ENCODE data around the gene PARP2.

DNA sequence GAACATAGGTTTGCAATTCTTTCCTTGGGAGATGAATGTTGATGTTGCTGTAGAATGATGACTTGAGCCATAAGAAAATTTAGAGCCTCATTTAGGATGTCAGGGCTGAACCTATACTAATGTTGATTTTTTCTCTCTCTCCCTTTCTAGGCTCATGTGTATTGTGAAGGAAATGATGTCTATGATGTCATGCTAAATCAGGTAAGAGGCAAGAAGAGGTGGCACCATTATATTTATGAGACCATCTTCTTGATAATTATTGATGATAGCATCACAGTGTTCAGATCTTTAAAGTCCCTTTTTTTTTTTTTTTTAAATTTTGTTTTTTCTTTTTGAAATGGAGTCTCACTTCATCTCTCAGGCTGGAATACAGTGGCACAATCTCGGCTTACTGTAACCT, 3.3 kb downstream of the PARP2 start:
- TF ChIP-seq JUNB (CRISPR knock-in tag; conservative IDR thresholded peaks at IDR 0.05) (no peak), CREB1 (IDR thresholded peaks at IDR 0.05) (no peak), CREB1 (CRISPR knock-in tag; IDR thresholded peaks at IDR 0.05) (no peak), JUN (IDR thresholded peaks at IDR 0.05; ENCODE audit: borderline replicate concordance, low read depth, low read length) (no peak), JUN (CRISPR knock-in tag; IDR thresholded peaks at IDR 0.05; ENCODE audit: borderline replicate concordance) (no peak), NELFE (IDR thresholded peaks at IDR 0.05; ENCODE audit: insufficient read depth, insufficient read length) (no peak), BRCA1 (IDR thresholded peaks at IDR 0.05) (no peak), BRCA1 (CRISPR knock-in tag; IDR thresholded peaks at IDR 0.05) (no peak)
- TF ChIP-seq, protein P1, sequence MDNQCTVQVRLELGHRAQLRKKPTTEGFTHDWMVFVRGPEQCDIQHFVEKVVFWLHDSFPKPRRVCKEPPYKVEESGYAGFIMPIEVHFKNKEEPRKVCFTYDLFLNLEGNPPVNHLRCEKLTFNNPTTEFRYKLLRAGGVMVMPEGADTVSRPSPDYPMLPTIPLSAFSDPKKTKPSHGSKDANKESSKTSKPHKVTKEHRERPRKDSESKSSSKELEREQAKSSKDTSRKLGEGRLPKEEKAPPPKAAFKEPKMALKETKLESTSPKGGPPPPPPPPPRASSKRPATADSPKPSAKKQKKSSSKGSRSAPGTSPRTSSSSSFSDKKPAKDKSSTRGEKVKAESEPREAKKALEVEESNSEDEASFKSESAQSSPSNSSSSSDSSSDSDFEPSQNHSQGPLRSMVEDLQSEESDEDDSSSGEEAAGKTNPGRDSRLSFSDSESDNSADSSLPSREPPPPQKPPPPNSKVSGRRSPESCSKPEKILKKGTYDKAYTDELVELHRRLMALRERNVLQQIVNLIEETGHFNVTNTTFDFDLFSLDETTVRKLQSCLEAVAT (IDR thresholded peaks at IDR 0.05), result no peak
- TF ChIP-seq, protein P2, sequence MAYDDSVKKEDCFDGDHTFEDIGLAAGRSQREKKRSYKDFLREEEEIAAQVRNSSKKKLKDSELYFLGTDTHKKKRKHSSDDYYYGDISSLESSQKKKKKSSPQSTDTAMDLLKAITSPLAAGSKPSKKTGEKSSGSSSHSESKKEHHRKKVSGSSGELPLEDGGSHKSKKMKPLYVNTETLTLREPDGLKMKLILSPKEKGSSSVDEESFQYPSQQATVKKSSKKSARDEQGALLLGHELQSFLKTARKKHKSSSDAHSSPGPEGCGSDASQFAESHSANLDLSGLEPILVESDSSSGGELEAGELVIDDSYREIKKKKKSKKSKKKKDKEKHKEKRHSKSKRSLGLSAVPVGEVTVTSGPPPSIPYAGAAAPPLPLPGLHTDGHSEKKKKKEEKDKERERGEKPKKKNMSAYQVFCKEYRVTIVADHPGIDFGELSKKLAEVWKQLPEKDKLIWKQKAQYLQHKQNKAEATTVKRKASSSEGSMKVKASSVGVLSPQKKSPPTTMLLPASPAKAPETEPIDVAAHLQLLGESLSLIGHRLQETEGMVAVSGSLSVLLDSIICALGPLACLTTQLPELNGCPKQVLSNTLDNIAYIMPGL (CRISPR knock-in tag; IDR thresholded peaks at IDR 0.05), result no peak

Measured in K562 (cell line).